HG02798 (cell line): ENCODE data around the gene RHOD.
A peak's percentile ranks its signal among the peaks of the same experiment; 100 is the strongest.

Experiments used
- ATAC-seq: cut with Tn5 transposase; IDR thresholded peaks from one replicate; pipeline ENCODE4 v1.9.1; 2021; ENCODE audit warnings: mild to moderate bottlenecking; ENCODE audit not compliant: unreplicated experiment, poor library complexity

Gene RHOD

DNA sequence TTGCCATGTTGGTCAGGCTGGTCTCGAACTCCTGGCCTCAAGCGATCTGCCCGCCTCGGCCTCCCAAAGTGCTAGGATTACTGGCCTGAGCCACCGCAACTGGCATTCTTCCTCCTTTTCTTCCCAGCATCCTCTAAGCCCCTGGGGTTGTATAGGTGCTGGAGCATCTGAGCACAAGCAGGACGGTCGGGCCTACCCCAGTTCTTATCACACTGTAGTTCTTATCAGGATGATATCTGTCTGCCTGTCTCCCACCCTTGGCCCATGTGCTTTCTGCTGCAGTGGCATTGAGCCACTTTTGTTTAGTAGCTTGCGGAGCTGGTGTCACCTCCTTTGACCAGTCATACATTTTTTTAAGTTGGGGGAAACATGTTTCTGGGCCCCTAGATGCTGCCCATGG is 1.9 kb downstream of the RHOD start:
- no peak for ATAC-seq

DNA sequence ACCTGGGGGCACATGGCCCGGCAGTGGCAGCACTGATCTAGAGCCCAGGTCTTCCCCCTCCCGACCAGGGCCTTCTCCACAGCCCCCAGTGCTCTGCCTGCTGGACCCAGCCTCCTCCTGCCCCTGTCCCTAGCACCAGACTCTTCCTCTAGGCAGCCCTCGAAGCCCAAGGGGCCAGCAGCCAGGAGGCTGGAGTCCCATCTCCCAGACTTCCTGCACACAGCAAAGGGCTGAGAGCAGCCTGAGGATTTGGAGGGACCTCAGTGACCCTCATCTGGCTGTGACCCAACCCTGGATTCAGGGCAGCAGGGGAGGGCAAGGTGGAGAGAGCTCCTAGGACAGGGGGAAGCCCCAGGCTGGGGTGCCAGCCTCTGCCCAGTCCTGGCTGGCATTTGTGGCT is 3.0 kb downstream of the RHOD start:
- no peak for ATAC-seq

DNA sequence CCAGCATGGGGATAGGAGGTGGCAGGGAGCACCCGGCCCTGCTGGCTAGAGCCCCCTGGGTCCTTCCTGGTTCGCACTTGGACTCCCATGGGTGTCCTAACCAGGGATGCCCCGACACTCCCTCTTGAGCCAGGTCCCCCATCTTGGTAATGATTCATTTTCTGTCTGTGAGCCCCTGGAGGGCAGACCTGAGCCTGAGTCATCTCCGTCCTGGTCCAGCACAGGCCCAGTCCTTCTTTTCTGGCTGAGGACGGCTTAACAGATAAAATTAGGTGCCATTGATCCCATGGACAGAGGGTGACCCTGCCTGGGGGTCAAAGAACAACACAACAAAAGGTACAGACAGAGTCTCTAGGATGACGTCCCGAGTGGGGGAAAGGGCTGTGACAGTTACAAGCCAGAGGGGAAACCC is 3.5 kb downstream of the RHOD start:
- ATAC-seq, result no peak

DNA sequence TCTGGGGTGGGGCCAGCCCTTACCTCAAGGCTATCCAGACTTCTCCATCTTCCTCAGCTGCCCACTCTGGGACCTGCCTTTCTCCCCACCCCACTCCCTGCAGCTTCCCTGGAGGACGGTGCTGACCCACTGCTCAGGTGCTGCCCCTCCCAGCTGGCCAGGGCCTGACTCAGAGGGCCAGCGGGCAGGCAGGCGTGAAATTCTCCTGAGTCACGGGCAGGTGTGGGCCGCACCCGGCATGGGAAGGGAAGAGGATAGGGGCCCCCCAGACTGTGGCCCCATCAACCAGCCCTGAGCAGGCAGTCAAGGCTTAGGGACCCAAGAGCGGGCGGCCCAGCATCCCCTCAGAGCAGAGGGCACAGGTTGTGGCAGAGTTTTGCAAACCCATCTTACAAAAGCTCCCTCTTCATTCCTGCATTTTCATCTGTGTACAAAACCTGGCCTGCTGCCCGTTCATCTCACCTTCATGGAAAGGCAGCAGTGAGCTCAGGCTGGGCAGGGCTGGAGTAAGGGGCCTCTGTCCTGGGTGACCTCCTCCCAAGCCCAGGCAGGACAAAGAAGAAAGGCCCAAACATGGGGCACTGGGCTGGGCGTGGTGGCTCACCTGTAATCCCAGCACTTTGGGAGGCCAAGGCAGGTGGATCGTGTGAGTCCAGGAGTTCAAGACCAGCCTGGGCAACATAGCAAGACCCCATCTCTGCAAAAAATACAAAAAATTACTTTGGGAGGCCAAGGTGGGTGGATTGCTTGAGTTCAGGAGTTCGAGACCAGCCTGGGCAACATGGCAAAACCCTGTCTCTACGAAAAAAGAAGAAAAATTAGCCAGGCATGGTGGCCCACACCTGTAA is 6.1 kb downstream of the RHOD start:
- ATAC-seq, result no peak

DNA sequence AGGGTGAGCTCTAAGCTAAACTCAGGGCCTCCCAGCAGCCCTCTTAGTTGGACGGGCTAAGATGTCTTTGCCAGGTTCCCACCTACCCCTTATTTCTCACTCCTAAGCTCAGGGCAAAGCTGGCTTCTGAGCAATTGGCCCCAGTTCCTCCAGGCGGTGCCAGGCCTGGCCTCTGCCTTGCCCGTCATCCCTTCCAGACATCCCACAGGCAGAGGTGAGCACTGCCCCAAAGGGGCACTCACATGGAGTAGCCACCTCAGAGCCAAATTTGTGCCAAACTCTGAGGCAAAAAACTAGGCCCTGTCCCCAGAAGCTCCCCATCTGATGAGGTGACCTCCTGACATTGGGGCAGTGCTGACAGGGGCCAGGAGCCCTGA is 9.7 kb downstream of the RHOD start:
- ATAC-seq, result no peak

DNA sequence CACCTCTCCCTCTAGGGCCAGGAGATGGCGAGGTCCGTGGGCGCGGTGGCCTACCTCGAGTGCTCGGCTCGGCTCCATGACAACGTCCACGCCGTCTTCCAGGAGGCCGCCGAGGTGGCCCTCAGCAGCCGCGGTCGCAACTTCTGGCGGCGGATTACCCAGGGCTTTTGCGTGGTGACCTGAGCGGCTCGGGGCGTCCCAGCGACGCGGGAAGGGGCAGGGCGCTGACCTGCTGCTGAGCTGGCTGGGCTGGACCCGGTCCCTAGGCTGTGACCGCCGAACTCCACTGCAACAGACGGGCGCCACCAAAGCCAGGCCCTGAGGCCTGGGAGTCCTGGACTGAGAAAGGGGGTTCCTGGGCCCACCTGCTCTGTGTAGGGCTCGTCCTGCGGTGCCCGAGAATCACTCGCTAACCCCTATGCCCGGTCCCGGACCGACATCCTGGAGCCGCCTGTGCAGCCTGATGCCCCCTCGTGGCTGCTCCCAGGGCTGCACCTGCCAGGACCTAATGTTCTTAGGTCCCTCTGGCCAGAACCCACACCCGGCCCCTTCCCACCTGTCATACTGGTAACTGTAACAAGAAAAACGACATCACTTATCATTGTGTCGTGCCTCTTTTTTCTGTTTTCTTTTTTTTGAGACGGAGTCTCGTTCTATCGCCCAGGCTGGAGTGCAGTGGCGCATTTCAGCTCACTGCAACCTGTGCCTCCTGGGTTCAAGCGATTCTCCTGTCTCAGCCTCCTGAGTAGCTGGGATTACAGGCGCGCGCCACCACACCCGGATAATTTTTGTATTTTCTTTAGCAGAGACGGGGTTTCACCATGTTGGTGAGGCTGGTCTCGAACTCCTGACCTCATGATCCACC is 15.0 kb downstream of the RHOD start:
- ATAC-seq, result no peak

DNA sequence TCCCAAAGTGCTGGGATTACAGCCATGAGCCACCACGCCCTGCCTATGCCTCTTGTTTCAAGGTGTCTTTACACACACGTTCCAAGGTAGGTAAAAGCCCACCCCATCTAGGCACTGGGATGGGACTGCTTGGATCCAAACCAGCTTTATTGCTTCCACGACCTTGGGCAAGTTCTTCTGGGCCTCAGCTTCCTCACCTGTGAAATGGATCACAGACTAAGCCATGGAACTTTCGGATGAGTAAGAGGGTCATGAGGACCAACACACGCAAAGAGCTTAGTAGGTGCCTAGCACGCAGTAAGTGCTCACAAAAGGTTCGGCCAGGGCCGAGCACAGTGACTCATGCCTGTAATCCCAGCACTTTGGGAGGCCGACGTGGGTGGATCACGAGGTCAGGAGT is 15.6 kb downstream of the RHOD start:
- ATAC-seq, result no peak

DNA sequence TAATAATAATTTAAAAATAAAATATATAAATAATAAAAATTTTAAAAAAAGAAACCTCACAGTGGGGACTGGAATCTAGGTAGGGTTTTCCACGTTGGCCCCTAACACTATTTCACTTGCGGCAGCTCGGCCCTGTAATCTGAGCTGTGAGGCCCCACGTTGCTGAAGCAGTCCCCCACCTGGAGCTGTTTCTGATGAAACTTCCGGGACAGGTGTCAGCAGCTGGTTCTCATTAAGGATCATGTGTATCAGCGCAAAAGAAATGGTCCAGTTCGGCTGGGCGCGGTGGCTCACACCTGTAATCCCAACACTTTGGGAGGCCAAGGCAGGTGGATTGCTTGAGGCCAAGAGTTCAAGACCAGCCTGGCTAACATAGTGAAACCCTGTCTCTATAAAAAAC is 17.3 kb downstream of the RHOD start:
- ATAC-seq, result no peak

DNA sequence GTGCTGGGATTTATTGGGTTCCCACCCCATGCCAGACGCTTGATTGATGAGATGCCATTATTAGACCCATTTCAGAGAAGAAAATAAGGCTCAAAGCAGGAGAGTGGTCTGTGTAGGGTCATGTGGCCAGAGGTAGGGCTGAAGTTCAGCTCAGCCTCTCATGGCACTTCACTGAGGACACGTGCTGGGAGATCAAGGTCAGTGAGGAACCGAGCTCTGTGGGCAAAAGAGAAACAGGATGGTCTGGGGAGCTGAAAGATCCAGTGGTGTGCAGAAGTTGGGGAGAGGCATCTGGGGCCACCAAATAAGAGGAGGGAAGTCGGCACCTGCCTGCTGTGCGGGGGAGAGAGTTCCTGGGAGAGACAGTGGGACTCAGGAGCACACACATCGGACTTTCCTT is 19.6 kb downstream of the RHOD start:
- no peak for ATAC-seq

DNA sequence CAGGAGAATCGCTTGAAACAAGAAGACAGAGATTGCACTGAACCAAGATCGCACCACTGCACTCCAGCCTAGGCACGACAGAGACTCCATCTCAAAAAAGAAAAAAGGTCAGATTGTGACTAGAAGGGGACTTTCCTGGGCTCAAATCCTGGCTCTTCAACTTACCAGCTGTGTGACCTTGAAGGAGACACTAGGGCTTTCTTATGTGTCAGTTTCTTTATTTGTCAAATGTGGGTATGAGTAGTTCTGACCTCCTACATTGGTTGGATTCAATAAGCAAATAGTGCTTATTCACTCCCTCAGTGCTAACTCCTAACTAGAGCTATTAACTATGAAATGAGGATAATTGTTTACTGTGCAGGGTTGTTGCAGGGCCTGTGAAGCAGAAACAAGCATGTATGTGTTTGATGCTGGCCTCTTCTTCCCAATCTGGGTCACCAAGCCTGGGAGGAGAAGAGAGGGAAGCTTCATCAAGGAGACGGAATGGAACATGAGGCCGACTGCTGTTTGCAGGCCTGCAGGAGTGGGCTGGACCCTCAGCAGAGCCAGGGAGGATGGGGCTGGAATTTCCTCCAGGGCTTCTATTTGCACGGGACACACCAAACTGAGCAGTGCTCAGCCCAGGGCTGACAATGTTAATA is 22.5 kb downstream of the RHOD start:
- ATAC-seq, result no peak

DNA sequence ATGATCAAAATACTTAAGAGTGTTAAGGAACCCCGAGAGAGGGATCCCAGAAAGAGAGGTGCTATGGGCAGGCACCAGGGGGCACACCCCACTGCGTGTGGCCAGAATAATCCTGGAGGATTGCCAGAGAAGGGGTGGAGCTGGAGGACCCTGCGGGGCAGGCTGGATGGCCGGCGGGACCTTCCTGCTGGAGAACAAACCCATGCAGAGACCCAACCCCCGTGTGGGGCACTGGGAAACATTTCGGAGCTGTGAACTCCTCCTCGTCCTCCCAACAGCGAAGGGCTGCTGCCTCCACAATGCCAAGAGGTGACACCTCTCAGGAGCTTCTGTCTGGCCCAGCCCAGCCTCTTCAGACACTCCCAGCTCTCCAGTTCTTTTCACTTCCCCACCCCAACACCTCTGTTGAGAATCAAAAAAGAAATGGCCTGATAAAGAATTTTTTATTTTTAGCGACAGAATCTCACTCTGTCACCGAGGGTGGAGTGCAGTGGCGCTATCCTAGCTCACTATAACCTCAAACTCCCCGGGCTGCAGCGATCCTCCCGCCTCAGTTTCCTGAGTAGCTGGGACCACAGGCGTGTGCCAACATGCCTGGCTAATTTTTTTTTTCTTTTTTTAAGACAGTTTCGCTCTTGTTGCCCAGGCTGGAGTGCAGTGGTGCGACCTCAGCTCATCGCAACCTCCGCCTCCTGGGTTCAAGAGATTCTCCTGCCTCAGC is 25.6 kb downstream of the RHOD start:
- ATAC-seq, result no peak

DNA sequence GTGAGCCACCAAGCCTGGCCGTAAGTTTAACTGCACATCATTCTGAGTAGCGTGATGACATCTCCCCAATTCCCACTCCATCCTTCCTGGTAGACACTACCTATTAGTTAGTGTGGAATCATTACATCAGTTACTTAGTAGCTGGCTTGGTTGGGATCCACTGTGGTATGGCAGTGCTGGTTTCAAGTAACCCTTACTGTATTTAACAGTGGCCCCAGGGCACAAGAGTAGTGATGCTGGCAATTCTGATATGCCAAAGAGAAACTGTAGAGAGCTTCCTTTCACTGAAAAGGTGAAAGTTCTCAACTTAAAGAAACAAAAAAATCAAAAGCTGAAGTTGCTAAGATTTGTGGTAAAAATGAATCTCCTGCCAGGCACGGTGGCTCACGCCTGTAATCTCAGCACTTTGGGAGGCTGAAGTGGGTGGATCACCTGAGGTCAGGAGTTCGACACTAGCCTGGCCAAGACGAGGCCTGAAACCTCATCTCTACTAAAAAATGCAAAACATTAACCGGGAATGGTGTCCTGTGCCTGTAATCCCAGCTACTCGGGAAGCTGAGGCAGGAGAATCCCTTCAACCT is 27.2 kb downstream of the RHOD start:
- no peak for ATAC-seq

DNA sequence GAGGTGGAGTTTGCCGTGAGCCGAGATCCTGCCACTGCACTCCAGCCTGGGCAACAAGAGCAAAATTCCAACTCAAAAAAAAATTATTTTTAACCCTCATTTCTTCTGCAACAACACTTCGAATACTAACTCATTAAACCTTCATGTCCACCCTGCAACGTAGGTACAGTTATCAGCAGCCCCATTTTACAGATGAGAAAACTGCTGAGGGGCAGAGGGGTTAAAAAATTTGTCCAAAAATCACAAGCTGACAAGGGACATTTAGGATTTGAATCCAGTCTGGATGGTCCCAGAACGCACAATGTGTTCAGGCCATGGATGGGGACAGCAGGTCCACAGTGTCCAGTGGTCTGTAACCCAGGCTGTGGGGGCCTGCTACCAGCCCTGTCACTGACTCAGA is 29.0 kb downstream of the RHOD start:
- no peak for ATAC-seq

DNA sequence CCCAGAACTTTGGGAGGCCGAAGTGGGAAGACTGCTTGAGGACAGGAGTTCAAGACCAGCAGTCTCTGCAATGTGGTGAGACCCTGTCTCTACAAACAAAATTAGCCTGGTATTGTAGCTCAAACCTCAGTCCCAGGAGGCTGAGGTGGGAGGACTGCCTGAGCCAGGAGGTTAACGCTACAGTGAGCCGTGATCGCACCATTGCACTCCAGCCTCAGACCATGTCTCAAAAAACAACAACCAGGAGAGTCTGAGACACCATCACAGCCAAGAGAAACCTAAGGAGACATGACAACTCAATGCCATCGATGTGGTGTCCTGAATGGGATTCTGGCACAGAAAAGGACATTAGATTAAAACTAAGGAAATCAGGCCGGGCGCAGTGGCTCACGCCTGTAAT is 34.1 kb downstream of the RHOD start:
- ATAC-seq, result no peak

DNA sequence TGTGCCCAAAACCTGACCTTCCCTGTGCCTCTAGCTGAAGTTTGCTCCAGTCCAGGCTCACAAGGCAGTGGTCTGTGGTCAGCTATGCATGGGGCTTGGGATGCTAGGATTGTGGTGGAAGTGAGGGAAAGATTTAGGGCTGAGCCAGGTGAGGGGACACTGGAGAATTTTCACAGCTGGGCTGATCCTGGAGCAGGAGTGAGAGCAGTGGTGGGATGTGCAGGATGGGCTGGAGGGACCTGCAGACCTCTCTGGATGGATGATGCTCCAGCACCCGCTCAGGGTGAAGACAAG is 38.5 kb downstream of the RHOD start:
- ATAC-seq, result no peak

DNA sequence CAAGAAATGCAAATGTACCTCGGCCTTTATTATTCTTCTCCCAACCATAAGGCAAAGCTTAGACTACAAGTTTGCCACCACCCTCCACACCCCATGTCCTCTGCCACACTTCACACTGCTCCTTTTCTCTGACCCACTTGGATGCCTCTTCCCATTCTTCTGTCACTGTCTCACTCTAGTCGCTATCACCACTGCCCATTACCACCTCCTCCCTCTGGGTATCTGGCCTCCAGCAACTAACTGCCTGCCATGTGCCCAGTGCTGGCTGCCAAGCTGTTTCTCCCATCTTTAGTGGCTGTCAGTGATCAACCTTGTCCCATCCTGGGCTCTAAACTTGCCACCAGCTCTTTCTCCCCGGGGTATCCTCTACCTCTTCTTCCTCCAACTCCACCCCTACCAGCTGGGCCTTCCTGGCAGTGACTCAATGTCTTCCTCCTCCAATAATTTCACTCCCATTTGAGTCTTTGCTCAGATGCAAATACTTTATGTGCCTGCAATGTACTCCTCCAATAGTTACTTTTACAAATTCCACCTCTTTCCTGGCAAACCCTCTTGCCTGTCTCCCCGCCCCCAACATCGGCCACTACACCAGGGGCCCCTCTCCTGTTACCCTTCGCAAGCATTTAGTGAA is 42.3 kb downstream of the RHOD start:
- ATAC-seq, result no peak

DNA sequence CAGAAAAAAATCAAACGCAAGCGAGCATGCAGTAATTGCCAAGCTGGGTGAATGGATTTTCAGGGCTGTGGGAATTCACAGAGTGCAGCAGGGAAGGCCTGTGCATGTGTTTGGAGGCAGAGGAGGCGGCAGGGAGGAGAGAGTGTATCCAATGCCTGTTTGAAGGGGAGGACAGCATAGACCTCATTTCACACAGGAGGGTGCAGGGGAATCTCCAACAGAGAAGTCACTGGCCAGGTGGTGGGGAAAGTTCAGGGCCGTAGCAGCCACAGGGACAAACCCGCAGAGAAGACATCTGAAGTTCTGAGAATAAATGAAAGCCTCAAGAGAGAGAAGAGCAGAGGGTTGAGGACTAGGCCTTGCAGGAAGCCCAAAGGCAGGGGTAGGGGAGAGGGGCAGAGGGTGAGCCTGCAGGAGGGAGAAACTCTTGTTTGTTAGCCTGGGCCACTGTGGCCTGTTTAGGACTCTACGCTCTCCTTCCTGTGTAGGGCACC is 43.2 kb downstream of the RHOD start:
- ATAC-seq, result peak; percentile 63

DNA sequence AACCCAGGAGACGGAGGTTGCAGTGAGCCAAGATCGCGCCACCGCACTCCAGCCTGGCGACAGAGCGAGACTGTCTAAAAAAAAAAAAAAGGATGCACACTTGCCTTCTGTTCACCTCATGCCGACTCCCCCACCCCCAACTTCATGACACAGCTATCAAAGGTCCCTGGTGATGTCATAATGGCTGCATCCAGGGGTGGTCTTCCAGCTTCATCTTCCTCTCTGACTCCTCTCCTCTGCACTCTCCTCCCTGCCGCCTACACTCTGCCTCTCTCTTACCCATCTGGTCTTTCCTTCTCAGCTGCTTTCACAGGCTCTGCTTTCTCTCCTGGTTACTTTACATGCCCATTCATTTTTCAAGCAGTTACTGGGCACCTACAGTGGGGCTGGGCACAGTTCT is 46.0 kb downstream of the RHOD start:
- no peak for ATAC-seq

DNA sequence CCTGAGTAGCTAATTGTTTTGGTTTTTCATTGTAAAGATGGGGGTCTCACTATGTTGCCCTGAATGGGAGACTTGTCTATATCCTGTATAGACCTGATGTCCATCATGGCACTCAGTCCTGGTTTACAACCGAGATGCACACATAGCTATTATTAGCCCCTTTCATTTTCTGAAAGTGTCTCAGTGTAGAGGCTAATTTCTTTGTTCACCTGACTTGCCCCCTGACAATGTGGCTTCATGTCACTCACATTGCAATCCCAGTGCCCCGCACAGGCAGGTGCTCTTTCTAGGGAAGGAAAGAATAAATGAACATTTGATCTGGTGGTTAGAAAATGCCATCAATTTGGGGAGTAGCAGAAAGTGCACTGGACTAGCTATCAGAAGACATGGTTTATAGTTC is 49.3 kb downstream of the RHOD start:
- ATAC-seq, result no peak

DNA sequence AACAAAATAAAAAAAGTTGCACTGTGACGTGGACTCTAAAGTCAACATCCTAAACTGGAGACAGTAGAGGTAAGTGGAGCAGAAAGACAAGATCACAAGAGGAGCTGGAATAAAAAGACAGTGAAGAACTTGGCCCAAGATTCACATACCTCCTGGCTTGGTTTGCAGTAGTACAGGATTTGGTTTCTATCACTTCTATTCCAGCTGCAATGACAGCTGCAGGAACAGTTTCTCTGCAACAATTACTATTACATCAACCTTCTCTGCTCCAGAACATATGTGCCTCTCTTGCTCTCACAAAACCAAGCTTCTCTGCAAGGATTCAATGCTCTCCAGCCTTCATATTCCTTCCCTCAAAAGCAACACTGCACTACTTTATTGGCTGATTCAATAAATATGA is 54.6 kb downstream of the RHOD start:
- ATAC-seq, result no peak
